ENCODE measurements around the gene AGBL2. TPM values are rescaled to one million over a fixed set of nuclear protein-coding genes. Genes with fewer than 3 reads are reported as not detected.

Gene AGBL2
- total and polyA plus RNA-seq, 2 of the 8 experiments (the other 6 are each of a cell fraction or from before 2014, with no cell fraction given) = 2.1 to 6.5 TPM

DNA sequence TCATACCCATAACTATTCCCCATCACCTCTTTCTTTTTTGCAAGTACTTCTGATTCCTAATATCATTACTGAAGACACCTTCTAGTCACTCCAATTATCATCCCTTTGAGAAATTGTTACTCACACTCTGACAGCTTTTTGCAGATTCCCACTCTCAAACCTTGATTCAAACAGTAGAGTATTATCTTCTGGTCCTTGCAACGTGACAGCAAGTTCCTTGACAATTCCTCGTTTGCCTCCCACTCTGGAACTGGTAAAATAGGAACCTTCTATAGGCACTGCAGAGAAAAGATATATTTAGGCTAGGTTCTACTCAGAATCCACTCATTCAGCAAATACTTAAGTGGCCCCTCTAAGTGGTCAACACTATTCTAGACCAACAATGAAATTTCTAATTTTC, 23.2 kb downstream of the AGBL2 start:
- no peak overlapping the region for H3K14ac ChIP-seq (ENCODE audit: insufficient read length)

More for the DNA sequence above, 23.2 kb downstream of the AGBL2 start:
- TF ChIP-seq NRF1 (IDR thresholded peaks at IDR 0.05; ENCODE audit: low read depth, low read length) (no peak), PHF8 (conservative IDR thresholded peaks at IDR 0.05; ENCODE audit: low read depth, low read length) (no peak)
- POLR2A ChIA-PET (ENCODE audit: partially characterized antibody) = interaction anchor here (0.6 kb wide), 1 partner anchor 36 kb away, joined by 3 read pairs; no protein-coding TSS in a partner anchor
- FAIRE-seq = no peak
- no peak overlapping the region for H2BK12ac ChIP-seq (ENCODE audit: low read depth, low read length)
- no peak overlapping the region for H2BK120ac ChIP-seq (replicated peaks; ENCODE audit: low read depth, low read length)
- CTCF ChIA-PET (ENCODE audit: partially characterized antibody) = no interaction called here
- no peak overlapping the region for H3K4ac ChIP-seq (replicated peaks; ENCODE audit: insufficient read length, low read depth, low read length)
- no peak overlapping the region for H4K8ac ChIP-seq (ENCODE audit: extremely low read depth, insufficient read depth, low read length)
- no peak overlapping the region for H3K56ac ChIP-seq (replicated peaks; ENCODE audit: insufficient read length, low read depth, low read length)
- no peaks in the 10 kb centered on the region for H3K27me3 ChIP-seq (replicated peaks in 1 of 4; ENCODE audit: control insufficient read depth in 3 of 4, extremely low read depth in 1 of 4, insufficient read depth in 3 of 4, low read length in 3 of 4)
- H2AFZ ChIP-seq (ENCODE audit: low read length) = no peak overlapping the region
- no peak overlapping the region for H3K18ac ChIP-seq (ENCODE audit: extremely low read depth, low read length)
- no peak for DNase-seq (ENCODE audit: low read depth in 1 of 2, low spot score in 2 of 2)
- no peaks in the 10 kb centered on the region for H3K23me2 ChIP-seq (ENCODE audit: low read depth, low read length)
- H3K4me3 ChIP-seq (ENCODE audit: extremely low read depth in 1 of 4, insufficient read depth in 2 of 4, low read depth in 3 of 4, low read length in 4 of 4) = no peak overlapping the region
- H3K79me1 ChIP-seq (ENCODE audit: low read depth, low read length) = no peaks in the 10 kb centered on the region
- H2AK5ac ChIP-seq (ENCODE audit: low read depth, low read length) = no peak overlapping the region
- no peak overlapping the region for H2BK5ac ChIP-seq (ENCODE audit: low read depth, low read length)
- H4K91ac ChIP-seq (replicated peaks; ENCODE audit: insufficient read length, low read length) = no peak overlapping the region
- H3K36me3 ChIP-seq (ENCODE audit: control insufficient read depth in 2 of 4, insufficient read depth in 4 of 4, low read length in 3 of 4) = no peaks in the 10 kb centered on the region
- H3K9ac ChIP-seq (replicated peaks in 1 of 4; ENCODE audit: extremely low read depth in 1 of 4, low read depth in 3 of 4, low read length in 3 of 4) = no peak overlapping the region
- no peaks in the 10 kb centered on the region for H4K20me1 ChIP-seq (replicated peaks in 1 of 2; ENCODE audit: control insufficient read depth in 1 of 2, insufficient read depth in 2 of 2, low read length in 2 of 2)
- no peak overlapping the region for H4K5ac ChIP-seq (ENCODE audit: insufficient read length, low read depth, low read length)
- no peak overlapping the region for H3K27ac ChIP-seq (ENCODE audit: low read depth, low read length)
- H3K79me2 ChIP-seq (ENCODE audit: control insufficient read depth in 1 of 2, insufficient read depth in 2 of 2, low read length in 2 of 2) = no peaks in the 10 kb centered on the region
- no peak overlapping the region for H2BK20ac ChIP-seq (ENCODE audit: low read length)
- no peaks in the 10 kb centered on the region for H3K4me1 ChIP-seq (replicated peaks in 1 of 4; ENCODE audit: control insufficient read depth in 3 of 4, insufficient read depth in 4 of 4, low read length in 3 of 4)
- WGBS, 2 experiments (ENCODE audit: extremely low coverage in 1 of 2, insufficient coverage in 1 of 2, insufficient read length in 1 of 2, insufficient replicate concordance in 2 of 2, low coverage in 1 of 2, low lambda C conversion rate in 2 of 2, missing lambda C conversion rate in 1 of 2) = 87% methylated on average over 2 of the region's 2 CpGs; no CpG with 5 or more reads in 1 of the 2 experiments
- H3K23ac ChIP-seq (ENCODE audit: insufficient read length) = no peak overlapping the region
- H3K4me2 ChIP-seq (ENCODE audit: insufficient read depth in 1 of 2, low read depth in 2 of 2, low read length in 2 of 2) = no peak overlapping the region
- H3K9me3 ChIP-seq (ENCODE audit: insufficient read depth in 2 of 2, low read depth in 1 of 2, low read length in 1 of 2) = no peaks in the 10 kb centered on the region
- no peak overlapping the region for H2BK15ac ChIP-seq (ENCODE audit: low read length)

Data from H1 (cell line).